NCI-H748 (cell line): Measurements from ENCODE around the gene TIAM2.

Experiments used
- DNase-seq: peaks from one replicate; lab custom pipeline; 2025; ENCODE audit not compliant: unreplicated experiment; lab: John Stamatoyannopoulos, UW

The TIAM2 gene

GRCh38 chr6:155023717-155024116 lies 28.6 kb downstream of the TIAM2 start:
- no peak for DNase-seq

GRCh38 chr6:155024391-155025027 lies 29.4 kb downstream of the TIAM2 start:
- no peak for DNase-seq

GRCh38 chr6:155026022-155026705 lies 31.0 kb downstream of the TIAM2 start:
- no peak for DNase-seq

- DNase-seq = no peak
Measured at GRCh38 chr6:155026706-155027045, 31.6 kb downstream of the TIAM2 start.

GRCh38 chr6:155030148-155030720 lies 35.1 kb downstream of the TIAM2 start:
- DNase-seq = no peak

GRCh38 chr6:155031091-155031490 lies 36.0 kb downstream of the TIAM2 start:
- DNase-seq = no peak

- no peak for DNase-seq
Measured at GRCh38 chr6:155033021-155033791, 38.1 kb downstream of the TIAM2 start.

- DNase-seq = no peak
Measured at GRCh38 chr6:155036907-155037306, 41.8 kb downstream of the TIAM2 start.

GRCh38 chr6:155038104-155038503 lies 43.0 kb downstream of the TIAM2 start:
- DNase-seq = no peak

- no peak for DNase-seq
Measured at GRCh38 chr6:155038527-155038926, 43.4 kb downstream of the TIAM2 start.

- DNase-seq = no peak
Measured at GRCh38 chr6:155039618-155040017, 44.5 kb downstream of the TIAM2 start.

GRCh38 chr6:155040154-155040553 lies 45.0 kb downstream of the TIAM2 start:
- no peak for DNase-seq

- no peak for DNase-seq
Measured at GRCh38 chr6:155040901-155041650, 46.0 kb downstream of the TIAM2 start.

GRCh38 chr6:155041741-155042279 lies 46.7 kb downstream of the TIAM2 start:
- DNase-seq = no peak

- no peak for DNase-seq
Measured at GRCh38 chr6:155042983-155043382, 47.9 kb downstream of the TIAM2 start.

GRCh38 chr6:155045561-155046404 lies 50.7 kb downstream of the TIAM2 start:
- no peak for DNase-seq

- DNase-seq = no peak
Measured at GRCh38 chr6:155047523-155047922, 52.4 kb downstream of the TIAM2 start.

GRCh38 chr6:155050311-155050710 lies 55.2 kb downstream of the TIAM2 start:
- no peak for DNase-seq

GRCh38 chr6:155054491-155055250 lies 59.6 kb downstream of the TIAM2 start:
- DNase-seq = no peak
